BJ (cell line): Measurements from ENCODE around the gene LRP2. TPM values are rescaled to one million over a fixed set of nuclear protein-coding genes. Genes with fewer than 3 reads are reported as not detected.

Source experiments
- CTCF ChIA-PET: fragments of 350-600 bp; formaldehyde crosslinking; extraction: SDS; loops from one replicate; lab custom pipeline; 2021; ENCODE audit warnings: antibody characterized with exemption, inconsistent platforms; lab: Yijun Ruan, JAX
- POLR2A ChIA-PET: fragments of 300-600 bp; sonication (Branson Sonifier 250); formaldehyde crosslinking; extraction: SDS; loops from one replicate; lab custom pipeline; 2021; ENCODE audit warnings: antibody characterized with exemption; lab: Charles Lee
- DNase-seq: peaks from one replicate; pipeline ENCODE4 v3.0.0-alpha.2; 2011; ENCODE audit warnings: low read depth
- H3K27me3 ChIP-seq: 2 replicates; pipeline ENCODE4 v1.6.0; 2011; ENCODE audit warnings: low read length; ENCODE audit not compliant: control insufficient read depth, insufficient read depth
- H3K36me3 ChIP-seq: 2 replicates; pipeline ENCODE4 v1.5.1; 2011; ENCODE audit warnings: low read length; ENCODE audit not compliant: control insufficient read depth, insufficient read depth
- H3K4me3 ChIP-seq: 2 replicates; pipeline ENCODE4 v1.5.1; 2011; ENCODE audit warnings: low read depth, mild to moderate bottlenecking, control low read depth, low read length
- polyA plus RNA-seq: library from polyadenylated mRNA; depleted of rRNA; stranded (reverse); fragments of >200 nt; gene quantifications from 2 replicates; pipeline ENCODE4 v1.2.3, GENCODE V29; 2011
- TF ChIP-seq, protein P1 (sequence below): IDR thresholded peaks from 2 replicates; pipeline ENCODE4 v1.5.1; 2011; ENCODE audit warnings: low read depth, mild to moderate bottlenecking, control low read depth, inconsistent platforms, low read length, moderate library complexity; ENCODE audit not compliant: insufficient read depth

Gene LRP2
- polyA plus RNA-seq, 1 experiment, result not detected

DNA sequence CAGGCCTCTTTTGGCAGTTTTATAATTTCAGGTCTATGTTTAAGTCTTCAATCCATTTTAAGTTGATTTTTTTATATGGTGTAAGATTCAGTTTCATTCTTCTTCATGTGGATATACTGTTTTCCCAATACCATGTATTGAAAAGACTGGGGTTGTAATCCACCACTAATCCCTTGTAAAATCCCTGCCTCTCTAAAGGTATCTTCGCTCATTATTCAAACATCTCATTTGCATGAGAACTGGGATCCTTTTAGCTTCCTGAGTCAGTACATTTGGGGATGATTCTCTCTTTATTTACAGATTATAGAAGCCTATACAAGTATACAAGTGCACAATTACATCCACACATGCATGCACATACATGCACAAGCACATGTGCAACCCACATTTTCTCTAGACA is 267.7 kb downstream of the LRP2 start:
- H3K4me3 ChIP-seq, result no peak overlapping the region
- H3K36me3 ChIP-seq, result no peaks in the 10 kb centered on the region
- DNase-seq, result no peak
- H3K27me3 ChIP-seq, result 0 out of 2 replicates have a peak, but pooled peaks cover 1% of the 10 kb centered on the region
- POLR2A ChIA-PET, result no interaction called here
- CTCF ChIA-PET, result interaction anchor here (1.6 to 6.1 kb wide), 2 partner anchors 15 to 16 kb away, joined by 5 to 43 read pairs; no protein-coding TSS in a partner anchor
- TF ChIP-seq, protein P1, sequence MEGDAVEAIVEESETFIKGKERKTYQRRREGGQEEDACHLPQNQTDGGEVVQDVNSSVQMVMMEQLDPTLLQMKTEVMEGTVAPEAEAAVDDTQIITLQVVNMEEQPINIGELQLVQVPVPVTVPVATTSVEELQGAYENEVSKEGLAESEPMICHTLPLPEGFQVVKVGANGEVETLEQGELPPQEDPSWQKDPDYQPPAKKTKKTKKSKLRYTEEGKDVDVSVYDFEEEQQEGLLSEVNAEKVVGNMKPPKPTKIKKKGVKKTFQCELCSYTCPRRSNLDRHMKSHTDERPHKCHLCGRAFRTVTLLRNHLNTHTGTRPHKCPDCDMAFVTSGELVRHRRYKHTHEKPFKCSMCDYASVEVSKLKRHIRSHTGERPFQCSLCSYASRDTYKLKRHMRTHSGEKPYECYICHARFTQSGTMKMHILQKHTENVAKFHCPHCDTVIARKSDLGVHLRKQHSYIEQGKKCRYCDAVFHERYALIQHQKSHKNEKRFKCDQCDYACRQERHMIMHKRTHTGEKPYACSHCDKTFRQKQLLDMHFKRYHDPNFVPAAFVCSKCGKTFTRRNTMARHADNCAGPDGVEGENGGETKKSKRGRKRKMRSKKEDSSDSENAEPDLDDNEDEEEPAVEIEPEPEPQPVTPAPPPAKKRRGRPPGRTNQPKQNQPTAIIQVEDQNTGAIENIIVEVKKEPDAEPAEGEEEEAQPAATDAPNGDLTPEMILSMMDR, result no peak

DNA sequence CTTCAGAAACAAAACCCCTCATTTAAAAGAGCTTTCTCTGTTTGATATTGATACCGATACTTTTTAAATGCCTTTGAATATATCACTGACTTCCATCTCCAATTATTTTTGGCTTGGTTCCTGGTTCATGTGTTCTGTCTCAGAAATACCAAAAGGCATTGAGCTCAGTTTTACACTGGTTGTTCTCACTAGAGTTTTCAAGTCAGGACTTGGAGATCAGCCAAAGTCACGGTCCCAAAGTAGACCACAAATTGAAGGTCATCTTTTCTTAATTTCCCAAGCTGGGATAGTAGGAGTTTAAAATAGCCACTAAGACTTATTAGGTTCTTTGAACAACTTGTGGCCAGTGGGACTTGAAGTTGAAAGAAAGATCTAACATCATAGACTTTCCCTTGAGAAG is 268.8 kb downstream of the LRP2 start:
- H3K36me3 ChIP-seq, result no peaks in the 10 kb centered on the region
- POLR2A ChIA-PET, result no interaction called here
- CTCF ChIA-PET, result interaction anchor here (1.6 kb wide), 1 partner anchor 16 kb away, joined by 5 read pairs; no protein-coding TSS in a partner anchor
- 0 out of 2 replicates have a peak, but pooled peaks cover 1% of the 10 kb centered on the region for H3K27me3 ChIP-seq
- no peak overlapping the region for H3K4me3 ChIP-seq
- TF ChIP-seq, protein P1, result no peak
- no peak for DNase-seq

DNA sequence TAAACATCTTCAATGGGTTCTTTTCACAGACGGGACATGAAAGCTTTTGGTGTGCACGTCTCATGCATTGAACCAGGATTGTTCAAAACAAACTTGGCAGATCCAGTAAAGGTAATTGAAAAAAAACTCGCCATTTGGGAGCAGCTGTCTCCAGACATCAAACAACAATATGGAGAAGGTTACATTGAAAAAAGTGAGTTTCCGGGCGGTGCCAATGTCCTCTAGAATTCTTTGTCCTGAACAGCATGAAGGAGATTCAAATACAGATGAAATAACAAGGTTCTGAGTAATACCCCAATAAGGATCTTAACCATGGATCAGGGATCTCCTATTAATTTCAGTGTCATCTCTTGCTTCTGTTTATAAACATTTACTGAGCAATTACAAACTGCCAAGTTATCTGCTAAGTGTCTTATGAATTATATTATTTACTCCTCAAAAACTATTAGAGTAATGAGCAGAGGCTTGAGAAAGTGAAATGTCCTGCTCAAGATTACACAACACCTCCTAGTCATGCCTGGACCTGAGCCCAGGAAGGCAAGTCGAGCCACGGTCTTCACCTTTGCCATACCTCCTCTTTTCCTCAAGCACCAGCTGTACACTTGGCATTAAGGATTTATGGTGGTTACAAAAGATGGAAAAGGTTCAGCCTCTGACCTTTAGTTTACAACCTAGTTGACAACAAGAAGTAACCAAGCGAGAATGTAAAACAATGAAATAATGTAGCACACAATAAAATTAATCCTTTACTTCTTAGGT is 270.4 kb downstream of the LRP2 start:
- Histone ChIP-seq H3K27me3 (0 out of 2 replicates have a peak, but pooled peaks cover 1% of the 10 kb centered on the region), H3K4me3 (no peak overlapping the region), H3K36me3 (no peaks in the 10 kb centered on the region)
- ChIA-PET POLR2A (no interaction called here), CTCF (no interaction called here)
- TF ChIP-seq, protein P1, result no peak
- DNase-seq, result no peak

DNA sequence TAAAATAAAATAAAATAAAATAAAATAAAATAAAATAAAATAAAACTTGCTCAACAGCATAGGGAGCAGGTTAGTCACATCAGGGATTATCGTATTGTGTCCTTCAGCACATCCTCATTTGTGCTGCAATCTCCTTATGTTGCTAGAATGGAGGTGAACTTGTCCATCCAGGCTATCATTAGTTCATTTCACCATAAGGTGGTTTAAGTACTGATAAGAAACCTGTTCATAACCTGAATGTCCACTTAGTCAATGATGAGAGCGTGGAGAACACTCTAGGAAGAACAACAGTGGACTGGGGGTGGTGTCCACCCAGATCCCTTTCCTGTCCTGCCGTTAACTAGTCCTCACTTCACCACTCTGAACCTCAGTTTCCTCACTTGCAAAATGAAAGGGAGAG is 271.1 kb downstream of the LRP2 start:
- ChIA-PET CTCF (no interaction called here), POLR2A (no interaction called here)
- Histone ChIP-seq H3K36me3 (no peaks in the 10 kb centered on the region), H3K4me3 (no peak overlapping the region), H3K27me3 (no peaks in the 10 kb centered on the region)
- TF ChIP-seq, protein P1, result no peak
- no peak for DNase-seq

DNA sequence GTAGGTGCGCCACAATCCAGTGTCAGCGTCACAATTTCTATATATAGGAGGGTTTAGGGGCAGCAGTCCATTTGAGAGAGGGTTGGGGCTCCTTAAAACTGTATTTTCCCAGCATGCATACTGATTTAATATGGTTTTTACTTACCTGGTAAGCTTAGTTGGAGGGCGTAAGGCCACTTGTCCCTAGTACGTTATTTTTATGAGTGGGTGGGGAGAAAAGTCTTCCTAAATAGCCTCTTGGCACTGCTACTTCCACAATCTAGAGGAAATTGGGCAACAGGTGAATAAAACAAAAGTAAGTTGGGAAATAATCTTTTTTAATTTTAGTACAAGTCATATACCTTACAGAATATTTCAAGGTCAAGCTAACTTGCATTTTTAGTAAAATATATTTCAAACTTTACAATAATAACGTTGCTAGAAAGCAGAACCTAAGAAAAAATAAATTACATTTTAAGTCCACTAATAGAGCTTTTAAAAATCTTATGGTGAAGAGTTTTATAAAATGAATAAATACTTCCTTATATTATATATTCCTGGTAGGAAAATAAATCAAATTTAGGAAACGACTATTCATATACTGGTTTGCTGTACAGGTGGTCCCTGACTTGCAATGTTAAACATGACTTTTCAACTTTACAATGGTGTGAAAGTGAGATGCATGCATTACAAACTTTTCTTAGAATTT is 272.1 kb downstream of the LRP2 start:
- TF ChIP-seq, protein P1, result no peak
- ChIA-PET POLR2A (no interaction called here), CTCF (interaction anchor here (1.2 kb wide), 1 partner anchor 19 kb away, joined by 10 read pairs; no protein-coding TSS in a partner anchor)
- no peak for DNase-seq
- Histone ChIP-seq H3K4me3 (no peak overlapping the region), H3K27me3 (no peaks in the 10 kb centered on the region), H3K36me3 (no peaks in the 10 kb centered on the region)
